ENCODE measurements around the gene PTPRO. TPM values are rescaled to one million over a fixed set of nuclear protein-coding genes. Genes with fewer than 3 reads are reported as not detected.
"Not testable (repeated sequence)": the region's sequence is repeated elsewhere in the genome, so short reads cannot be mapped to it uniquely, and the experiment has no call there.

PTPRO gene
- total RNA-seq, 2 experiments from 2014 or later, result not detected

GRCh38 chr12:15590180-15590826 lies 268.0 kb downstream of the PTPRO start:
- ChIA-PET POLR2A (no interaction called here), CTCF (interaction anchor here (0.8 to 1.7 kb wide), 11 partner anchors 18 to 316 kb away, joined by 3 to 17 read pairs (median 4); no protein-coding TSS in a partner anchor)

GRCh38 chr12:15591811-15592210 lies 269.5 kb downstream of the PTPRO start:
- ChIA-PET CTCF (no interaction called here), POLR2A (no interaction called here)

GRCh38 chr12:15592934-15593333 lies 270.6 kb downstream of the PTPRO start:
- ChIA-PET CTCF (no interaction called here), POLR2A (no interaction called here)

GRCh38 chr12:15596174-15596573 lies 273.9 kb downstream of the PTPRO start:
- CTCF ChIA-PET, result interaction anchor here (0.7 kb wide), 1 partner anchor 336 kb away, joined by 3 read pairs; no protein-coding TSS in a partner anchor
- POLR2A ChIA-PET, result no interaction called here

GRCh38 chr12:15597125-15597830 lies 275.0 kb downstream of the PTPRO start:
- ChIA-PET POLR2A (no interaction called here), CTCF (no interaction called here)

GRCh38 chr12:15599266-15600037 lies 277.1 kb downstream of the PTPRO start:
- ChIA-PET POLR2A (no interaction called here), CTCF (no interaction called here)

- ChIA-PET POLR2A (no interaction called here), CTCF (no interaction called here)
These were observed 278.1 kb downstream of the PTPRO start for GRCh38 chr12:15600223-15600935.

- ChIA-PET POLR2A (no interaction called here), CTCF (no interaction called here)
These were observed 279.0 kb downstream of the PTPRO start for GRCh38 chr12:15601210-15601800.

GRCh38 chr12:15602051-15602672 lies 279.9 kb downstream of the PTPRO start:
- POLR2A ChIA-PET, result no interaction called here
- CTCF ChIA-PET, result no interaction called here

GRCh38 chr12:15603474-15604085 lies 281.3 kb downstream of the PTPRO start:
- ChIA-PET POLR2A (no interaction called here), CTCF (no interaction called here)

- CTCF ChIA-PET, result interaction anchor here (0.5 kb wide), 2 partner anchors 10 to 110 kb away, joined by 3 read pairs; no protein-coding TSS in a partner anchor
- POLR2A ChIA-PET, result no interaction called here
These were observed 283.7 kb downstream of the PTPRO start for GRCh38 chr12:15605881-15606590.

- ChIA-PET POLR2A (no interaction called here), CTCF (no interaction called here)
These were observed 286.1 kb downstream of the PTPRO start for GRCh38 chr12:15608406-15608805.

GRCh38 chr12:15608941-15609340 lies 286.6 kb downstream of the PTPRO start:
- POLR2A ChIA-PET, result no interaction called here

GRCh38 chr12:15613981-15614380 lies 291.7 kb downstream of the PTPRO start:
- POLR2A ChIA-PET, result no interaction called here

More at GRCh38 chr12:15608941-15609340, 286.6 kb downstream of the PTPRO start:
- CTCF ChIA-PET, result no interaction called here

GRCh38 chr12:15616495-15616894 lies 294.2 kb downstream of the PTPRO start:
- CTCF ChIA-PET, POLR2A ChIA-PET: not testable (repeated sequence)

More at GRCh38 chr12:15613981-15614380, 291.7 kb downstream of the PTPRO start:
- CTCF ChIA-PET, result no interaction called here

- CTCF ChIA-PET, result no interaction called here
- POLR2A ChIA-PET, result no interaction called here
These were observed 298.6 kb downstream of the PTPRO start for GRCh38 chr12:15620741-15621539.

- ChIA-PET POLR2A (no interaction called here), CTCF (no interaction called here)
These were observed 302.8 kb downstream of the PTPRO start for GRCh38 chr12:15625075-15625474.

Measured in activated CD8-positive, alpha-beta memory T cell treated with anti-CD3 and anti-CD28 coated beads for 36 hours (primary cell).